ENCODE measurements around the gene PLEKHG5.

DNA sequence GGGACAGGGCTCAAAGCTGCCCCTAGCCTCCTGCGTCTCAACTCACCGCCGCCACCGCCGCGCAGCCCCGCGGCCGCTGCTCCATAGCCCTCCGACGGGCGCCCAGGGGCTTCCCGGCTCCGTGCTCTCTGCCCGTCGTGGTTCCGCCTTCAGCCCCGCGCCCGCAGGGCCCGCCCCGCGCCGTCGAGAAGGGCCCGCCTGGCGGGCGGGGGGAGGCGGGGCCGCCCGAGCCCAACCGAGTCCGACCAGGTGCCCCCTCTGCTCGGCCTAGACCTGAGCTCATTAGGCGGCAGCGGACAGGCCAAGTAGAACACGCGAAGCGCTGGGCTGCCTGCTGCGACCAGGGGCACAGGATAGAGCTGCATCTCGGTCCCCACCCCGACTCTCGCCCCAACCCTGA lies 25.4 kb downstream of the PLEKHG5 start, which contains the start of gene TNFRSF25:
- TF ChIP-seq, protein P1, sequence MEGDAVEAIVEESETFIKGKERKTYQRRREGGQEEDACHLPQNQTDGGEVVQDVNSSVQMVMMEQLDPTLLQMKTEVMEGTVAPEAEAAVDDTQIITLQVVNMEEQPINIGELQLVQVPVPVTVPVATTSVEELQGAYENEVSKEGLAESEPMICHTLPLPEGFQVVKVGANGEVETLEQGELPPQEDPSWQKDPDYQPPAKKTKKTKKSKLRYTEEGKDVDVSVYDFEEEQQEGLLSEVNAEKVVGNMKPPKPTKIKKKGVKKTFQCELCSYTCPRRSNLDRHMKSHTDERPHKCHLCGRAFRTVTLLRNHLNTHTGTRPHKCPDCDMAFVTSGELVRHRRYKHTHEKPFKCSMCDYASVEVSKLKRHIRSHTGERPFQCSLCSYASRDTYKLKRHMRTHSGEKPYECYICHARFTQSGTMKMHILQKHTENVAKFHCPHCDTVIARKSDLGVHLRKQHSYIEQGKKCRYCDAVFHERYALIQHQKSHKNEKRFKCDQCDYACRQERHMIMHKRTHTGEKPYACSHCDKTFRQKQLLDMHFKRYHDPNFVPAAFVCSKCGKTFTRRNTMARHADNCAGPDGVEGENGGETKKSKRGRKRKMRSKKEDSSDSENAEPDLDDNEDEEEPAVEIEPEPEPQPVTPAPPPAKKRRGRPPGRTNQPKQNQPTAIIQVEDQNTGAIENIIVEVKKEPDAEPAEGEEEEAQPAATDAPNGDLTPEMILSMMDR (IDR thresholded peaks at IDR 0.05) = no peak
- TF ChIP-seq POLR2AphosphoS5 (IDR thresholded peaks at IDR 0.05) = no peak
- no peak for TF ChIP-seq POLR2A (IDR thresholded peaks at IDR 0.05)

Measured in transverse colon (tissue), 4 donors.